Embryonic facial prominence (tissue), 1 donor: ENCODE data around the gene PGAP3.

Source experiments
- DNase-seq: peaks from one replicate; pipeline ENCODE4 v3.0.0-alpha.2; 2016; ENCODE audit errors: extremely low spot score

The PGAP3 gene

GRCh38 chr17:39624313-39624712 is 63.5 kb downstream of the PGAP3 start:
- DNase-seq: no peak

GRCh38 chr17:39623356-39623950 is 64.4 kb downstream of the PGAP3 start:
- DNase-seq: no peak

GRCh38 chr17:39622380-39623006 is 65.4 kb downstream of the PGAP3 start:
- DNase-seq: no peak

- DNase-seq: peak; percentile 84
Measured at GRCh38 chr17:39621523-39622379, 66.1 kb downstream of the PGAP3 start.
